ENCODE results near the gene TUT7. TPM values are rescaled to one million over a fixed set of nuclear protein-coding genes. Genes with fewer than 3 reads are reported as not detected.

TUT7 gene
- total and polyA plus RNA-seq, 10 of the 15 experiments (the other 5 are each of a cell fraction or from before 2014, with no cell fraction given), result 10.0 to 49.8 (median 30.4) TPM

- no peak for TF ChIP-seq NRF1 (conservative IDR thresholded peaks at IDR 0.05; ENCODE audit: low read depth, low read length)
- no peak for TF ChIP-seq EGR1 (IDR thresholded peaks at IDR 0.05; ENCODE audit: borderline replicate concordance in 1 of 2, low read depth in 2 of 2, low read length in 2 of 2)
- TF ChIP-seq PAX5 (IDR thresholded peaks at IDR 0.05; ENCODE audit: borderline replicate concordance, low read depth, low read length), result no peak
- no peak for TF ChIP-seq STAT3 (IDR thresholded peaks at IDR 0.05; ENCODE audit: low read depth, low read length)
- TF ChIP-seq, protein P1, sequence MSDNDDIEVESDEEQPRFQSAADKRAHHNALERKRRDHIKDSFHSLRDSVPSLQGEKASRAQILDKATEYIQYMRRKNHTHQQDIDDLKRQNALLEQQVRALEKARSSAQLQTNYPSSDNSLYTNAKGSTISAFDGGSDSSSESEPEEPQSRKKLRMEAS (IDR thresholded peaks at IDR 0.05; ENCODE audit: low read depth, low read length), result no peak
- TF ChIP-seq ZNF622 (IDR thresholded peaks at IDR 0.05), result no peak
- TF ChIP-seq PAX8 (IDR thresholded peaks at IDR 0.05), result no peak
- no peak for TF ChIP-seq FOXM1 (IDR thresholded peaks at IDR 0.05; ENCODE audit: low read depth, low read length)
- TF ChIP-seq RUNX3 (IDR thresholded peaks at IDR 0.05; ENCODE audit: low read length), result peak; percentile 91
- TF ChIP-seq RBBP5 (conservative IDR thresholded peaks at IDR 0.05), result no peak
- no peak; the same call in 1 of the 2 replicates for TF ChIP-seq NFIC (IDR thresholded peaks at IDR 0.05; ENCODE audit: low read depth, low read length)
- TF ChIP-seq, protein P2, sequence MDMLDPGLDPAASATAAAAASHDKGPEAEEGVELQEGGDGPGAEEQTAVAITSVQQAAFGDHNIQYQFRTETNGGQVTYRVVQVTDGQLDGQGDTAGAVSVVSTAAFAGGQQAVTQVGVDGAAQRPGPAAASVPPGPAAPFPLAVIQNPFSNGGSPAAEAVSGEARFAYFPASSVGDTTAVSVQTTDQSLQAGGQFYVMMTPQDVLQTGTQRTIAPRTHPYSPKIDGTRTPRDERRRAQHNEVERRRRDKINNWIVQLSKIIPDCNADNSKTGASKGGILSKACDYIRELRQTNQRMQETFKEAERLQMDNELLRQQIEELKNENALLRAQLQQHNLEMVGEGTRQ (IDR thresholded peaks at IDR 0.05; ENCODE audit: borderline replicate concordance, low read depth, low read length), result no peak
- TF ChIP-seq, protein P3, sequence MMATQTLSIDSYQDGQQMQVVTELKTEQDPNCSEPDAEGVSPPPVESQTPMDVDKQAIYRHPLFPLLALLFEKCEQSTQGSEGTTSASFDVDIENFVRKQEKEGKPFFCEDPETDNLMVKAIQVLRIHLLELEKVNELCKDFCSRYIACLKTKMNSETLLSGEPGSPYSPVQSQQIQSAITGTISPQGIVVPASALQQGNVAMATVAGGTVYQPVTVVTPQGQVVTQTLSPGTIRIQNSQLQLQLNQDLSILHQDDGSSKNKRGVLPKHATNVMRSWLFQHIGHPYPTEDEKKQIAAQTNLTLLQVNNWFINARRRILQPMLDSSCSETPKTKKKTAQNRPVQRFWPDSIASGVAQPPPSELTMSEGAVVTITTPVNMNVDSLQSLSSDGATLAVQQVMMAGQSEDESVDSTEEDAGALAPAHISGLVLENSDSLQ (IDR thresholded peaks at IDR 0.05), result peak; percentile 30; the same call in 1 of the 2 replicates
- TF ChIP-seq MLLT1 (IDR thresholded peaks at IDR 0.05), result 0 out of 2 replicates have a peak, but pooled peaks have one; percentile 68
- no peak for TF ChIP-seq MYB (IDR thresholded peaks at IDR 0.05; ENCODE audit: borderline replicate concordance, low read depth, low read length)
- TF ChIP-seq MEF2B (IDR thresholded peaks at IDR 0.05; ENCODE audit: partially characterized antibody, poor library complexity, severe bottlenecking), result peak; percentile 71
- no peak for TF ChIP-seq IRF4 (IDR thresholded peaks at IDR 0.05; ENCODE audit: low read depth, low read length)
- TF ChIP-seq USF1 (IDR thresholded peaks at IDR 0.05; ENCODE audit: borderline replicate concordance, extremely low read length, insufficient read depth, low read depth, low read length), result no peak
- no peak for TF ChIP-seq BRCA1 (IDR thresholded peaks at IDR 0.05; ENCODE audit: low read depth, low read length)
- TF ChIP-seq CBX5 (IDR thresholded peaks at IDR 0.05; ENCODE audit: low read depth), result no peak
- TF ChIP-seq CEBPB (IDR thresholded peaks at IDR 0.05; ENCODE audit: borderline replicate concordance in 1 of 2, low read depth in 2 of 2, low read length in 2 of 2), result no peak
- TF ChIP-seq HDAC2 (IDR thresholded peaks at IDR 0.05), result no peak
- no peak for TF ChIP-seq SKIL (IDR thresholded peaks at IDR 0.05; ENCODE audit: low read depth, poor library complexity, severe bottlenecking)
- no peak for TF ChIP-seq ZNF24 (IDR thresholded peaks at IDR 0.05)
- 0 out of 2 replicates have a peak, but pooled peaks have one; percentile 20 for TF ChIP-seq ZBED1 (IDR thresholded peaks at IDR 0.05; ENCODE audit: borderline replicate concordance)
Measured at GRCh38 chr9:86337469-86338108, 16.6 kb downstream of the TUT7 start (continued).
